Coronary artery (tissue), 2 donors: ENCODE data around the gene MRPS31.

Experiments used
- DNase-seq: peaks from one replicate; pipeline ENCODE4 v3.0.0-alpha.2; 2017; ENCODE audit warnings: low spot score
- H3K27ac ChIP-seq, 2 donors: fragments of 200-600 bp; sonication (generic); one replicate each; pipeline ENCODE4 v1.5.1; 2016 to 2019
- H3K4me3 ChIP-seq: fragments of 200-600 bp; sonication (generic); 2 replicates; pipeline ENCODE4 v1.5.1; 2016; ENCODE audit warnings: mild to moderate bottlenecking, moderate library complexity
- CTCF ChIP-seq: fragments of 200-600 bp; sonication (generic); IDR thresholded peaks from one replicate; pipeline ENCODE4 v1.5.1; 2019; ENCODE audit warnings: antibody characterized with exemption

Gene MRPS31

GRCh38 chr13:40681341-40682146 is 89.4 kb downstream of the MRPS31 start:
- DNase-seq = no peak
- no peak for TF ChIP-seq CTCF
- Histone ChIP-seq H3K4me3 (no peak overlapping the region), H3K27ac (no peak overlapping the region)

- Histone ChIP-seq H3K4me3 (no peak overlapping the region), H3K27ac (no peak overlapping the region)
- TF ChIP-seq CTCF = no peak
- DNase-seq = no peak
These were observed 90.2 kb downstream of the MRPS31 start for GRCh38 chr13:40680659-40681323.

DNA sequence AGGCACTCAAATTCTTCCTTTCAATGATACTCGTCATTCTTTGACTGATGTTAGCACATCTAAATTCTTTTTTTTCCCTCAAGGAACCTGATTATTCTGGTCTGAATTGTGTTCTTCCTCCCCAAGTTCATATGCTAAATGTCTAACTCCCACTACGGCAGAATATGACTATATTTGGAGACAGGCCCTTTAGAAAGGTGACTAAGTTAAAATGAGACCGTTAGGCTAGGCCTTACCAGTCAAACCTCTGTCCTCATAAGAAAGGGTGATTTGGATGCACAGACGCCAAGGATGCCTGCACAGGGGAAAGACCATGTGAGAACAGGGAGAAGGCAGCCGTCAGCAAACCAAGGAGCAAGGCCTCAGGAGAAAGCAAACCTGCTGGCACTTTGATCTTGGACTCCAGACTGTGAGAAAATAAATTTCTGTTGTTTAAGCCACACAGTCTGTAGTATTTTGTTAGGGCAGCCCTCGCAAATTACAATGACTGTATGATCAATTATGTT is 91.5 kb downstream of the MRPS31 start:
- no peak for DNase-seq
- Histone ChIP-seq H3K4me3 (no peak overlapping the region), H3K27ac (no peak overlapping the region)
- TF ChIP-seq CTCF = no peak
